ENCODE data around the gene XRN1.
"Not testable (repeated sequence)": the region's sequence is repeated elsewhere in the genome, so short reads cannot be mapped to it uniquely, and the experiment has no call there.

The XRN1 gene

DNA sequence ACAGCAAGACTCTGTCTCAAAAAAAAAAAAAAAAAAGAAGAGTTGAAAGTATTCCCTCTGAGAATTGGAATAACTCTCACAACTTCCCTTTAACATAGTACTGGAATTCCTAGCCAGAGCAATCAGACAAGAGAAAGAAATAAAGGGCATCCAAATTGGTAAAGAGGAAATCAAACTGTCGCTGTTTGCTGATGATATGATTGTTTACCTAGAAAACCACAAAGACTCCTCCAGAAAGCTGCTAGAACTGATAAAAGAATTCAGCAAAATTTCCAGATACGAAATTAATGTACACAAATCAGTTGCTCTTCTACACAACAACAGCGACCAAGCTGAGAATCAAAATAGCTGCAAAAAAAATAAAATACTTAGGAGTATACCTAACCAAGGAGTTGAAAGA lies 145.0 kb downstream of the XRN1 start:
- H2AFZ ChIP-seq (ENCODE audit: low read length); H2BK12ac ChIP-seq (ENCODE audit: low read length); H2BK5ac ChIP-seq (ENCODE audit: low read length); H3K4ac ChIP-seq (ENCODE audit: low read length); H4K91ac ChIP-seq (ENCODE audit: low read depth, low read length, poor library complexity); H3K4me3 ChIP-seq (ENCODE audit: low read length in 2 of 2); H2AK5ac ChIP-seq (ENCODE audit: low read depth, low read length); H3K27me3 ChIP-seq (ENCODE audit: control insufficient read depth in 3 of 3, insufficient read depth in 3 of 3, low read depth in 1 of 3, low read length in 3 of 3); H3K36me3 ChIP-seq (replicated peaks in 1 of 2; ENCODE audit: control insufficient read depth in 2 of 2, insufficient read depth in 2 of 2, low read length in 2 of 2); H2BK120ac ChIP-seq (ENCODE audit: low read depth, low read length); H4K8ac ChIP-seq (ENCODE audit: low read depth, low read length); H3K23ac ChIP-seq (ENCODE audit: low read depth, low read length, poor library complexity); H2BK15ac ChIP-seq (ENCODE audit: low read length); H3K18ac ChIP-seq (ENCODE audit: low read length); H3K4me2 ChIP-seq (ENCODE audit: insufficient read depth, low read length, poor library complexity, severe bottlenecking); H3K4me1 ChIP-seq (ENCODE audit: control insufficient read depth in 2 of 2, insufficient read depth in 1 of 2, low read depth in 1 of 2, low read length in 2 of 2); H3K14ac ChIP-seq (ENCODE audit: low read length); DNase-seq (ENCODE audit: low spot score); H3K27ac ChIP-seq (replicated peaks; ENCODE audit: low read length); H3K9ac ChIP-seq (ENCODE audit: low read depth, low read length, poor library complexity); H3K79me1 ChIP-seq (ENCODE audit: low read depth, low read length); H3K9me3 ChIP-seq (replicated peaks in 1 of 2; ENCODE audit: control insufficient read depth in 2 of 2, insufficient read depth in 1 of 2, low read depth in 1 of 2, low read length in 2 of 2): not testable (repeated sequence)
- no CpG with 5 or more reads among the region's 3 CpGs for WGBS, 2 donors (ENCODE audit: extremely low coverage in 2 of 2, insufficient read length in 2 of 2, insufficient replicate concordance in 1 of 2)

DNA sequence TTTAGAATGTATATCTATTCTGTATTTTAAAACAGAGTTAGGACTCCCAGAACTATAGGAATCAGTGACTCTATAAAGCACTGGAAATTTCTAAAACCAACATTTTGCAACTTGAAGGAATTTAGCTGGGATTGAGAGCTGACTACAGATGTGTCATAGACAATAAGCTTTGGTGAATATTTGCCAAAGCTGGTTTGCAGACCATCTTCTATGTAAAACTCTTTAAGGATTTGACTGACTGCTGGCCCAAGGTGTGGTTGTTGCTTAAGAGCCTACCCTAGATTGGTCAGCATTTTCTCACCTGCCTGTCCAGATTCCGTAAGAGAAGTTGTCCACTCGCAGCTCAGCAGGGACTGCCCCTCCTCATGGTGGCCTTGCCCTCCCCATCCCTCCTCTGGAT lies 149.2 kb downstream of the XRN1 start:
- no peak overlapping the region for H3K9ac ChIP-seq (ENCODE audit: low read depth, low read length, poor library complexity)

DNA sequence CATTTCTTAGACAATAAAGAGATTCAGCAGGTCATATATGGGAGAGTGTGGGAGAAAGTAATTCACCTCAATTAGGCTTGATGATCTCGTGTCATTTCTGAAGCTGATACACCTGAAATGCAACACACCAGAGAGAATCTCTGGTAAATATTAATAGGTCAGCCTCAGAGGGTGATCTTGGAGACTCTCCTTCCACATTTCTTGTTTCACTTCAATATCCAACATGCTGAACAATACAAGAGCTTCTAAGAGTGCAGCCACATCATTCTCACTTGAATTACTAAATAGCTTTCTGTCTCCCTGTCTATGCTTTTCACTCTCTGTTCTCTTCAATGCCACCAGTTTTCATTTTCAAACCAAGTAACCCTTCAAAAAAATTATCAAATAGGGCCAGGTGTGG lies 151.3 kb downstream of the XRN1 start:
- Histone ChIP-seq H3K27me3 (ENCODE audit: control insufficient read depth in 3 of 3, insufficient read depth in 3 of 3, low read depth in 1 of 3, low read length in 3 of 3) (no peaks in the 10 kb centered on the region), H3K14ac (ENCODE audit: low read length) (no peak overlapping the region), H4K91ac (ENCODE audit: low read depth, low read length, poor library complexity) (no peak overlapping the region), H3K9ac (ENCODE audit: low read depth, low read length, poor library complexity) (no peak overlapping the region), H2BK5ac (ENCODE audit: low read length) (no peak overlapping the region), H3K9me3 (replicated peaks in 1 of 2; ENCODE audit: control insufficient read depth in 2 of 2, insufficient read depth in 1 of 2, low read depth in 1 of 2, low read length in 2 of 2) (no peaks in the 10 kb centered on the region), H2BK15ac (ENCODE audit: low read length) (no peak overlapping the region), H3K4me3 (ENCODE audit: low read length in 2 of 2) (no peak overlapping the region), H2AFZ (ENCODE audit: low read length) (no peak overlapping the region), H3K79me1 (ENCODE audit: low read depth, low read length) (no peaks in the 10 kb centered on the region), H3K27ac (replicated peaks; ENCODE audit: low read length) (no peak overlapping the region), H3K36me3 (replicated peaks in 1 of 2; ENCODE audit: control insufficient read depth in 2 of 2, insufficient read depth in 2 of 2, low read length in 2 of 2) (no peaks in the 10 kb centered on the region), H3K4me2 (ENCODE audit: insufficient read depth, low read length, poor library complexity, severe bottlenecking) (no peak overlapping the region), H3K4ac (ENCODE audit: low read length) (no peak overlapping the region), H3K23ac (ENCODE audit: low read depth, low read length, poor library complexity) (no peak overlapping the region), H4K8ac (ENCODE audit: low read depth, low read length) (no peak overlapping the region), H3K4me1 (ENCODE audit: control insufficient read depth in 2 of 2, insufficient read depth in 1 of 2, low read depth in 1 of 2, low read length in 2 of 2) (no peaks in the 10 kb centered on the region), H2BK12ac (ENCODE audit: low read length) (no peak overlapping the region), H3K18ac (ENCODE audit: low read length) (no peak overlapping the region), H2AK5ac (ENCODE audit: low read depth, low read length) (no peak overlapping the region), H2BK120ac (ENCODE audit: low read depth, low read length) (no peak overlapping the region)
- DNase-seq (ENCODE audit: low spot score): no peak
- WGBS, 2 donors (ENCODE audit: extremely low coverage in 2 of 2, insufficient read length in 2 of 2, insufficient replicate concordance in 1 of 2): no CpG with 5 or more reads among the region's 1 CpG

More for the DNA sequence above, 149.2 kb downstream of the XRN1 start:
- Histone ChIP-seq H3K18ac (ENCODE audit: low read length) (no peak overlapping the region), H3K27me3 (ENCODE audit: control insufficient read depth in 3 of 3, insufficient read depth in 3 of 3, low read depth in 1 of 3, low read length in 3 of 3) (no peaks in the 10 kb centered on the region), H4K91ac (ENCODE audit: low read depth, low read length, poor library complexity) (no peak overlapping the region), H2BK12ac (ENCODE audit: low read length) (no peak overlapping the region), H2BK15ac (ENCODE audit: low read length) (no peak overlapping the region), H3K14ac (ENCODE audit: low read length) (no peak overlapping the region), H3K9me3 (replicated peaks in 1 of 2; ENCODE audit: control insufficient read depth in 2 of 2, insufficient read depth in 1 of 2, low read depth in 1 of 2, low read length in 2 of 2) (no peaks in the 10 kb centered on the region), H3K36me3 (replicated peaks in 1 of 2; ENCODE audit: control insufficient read depth in 2 of 2, insufficient read depth in 2 of 2, low read length in 2 of 2) (no peaks in the 10 kb centered on the region), H3K4me3 (ENCODE audit: low read length in 2 of 2) (no peak overlapping the region), H2BK5ac (ENCODE audit: low read length) (no peak overlapping the region), H3K79me1 (ENCODE audit: low read depth, low read length) (no peaks in the 10 kb centered on the region), H3K23ac (ENCODE audit: low read depth, low read length, poor library complexity) (no peak overlapping the region), H3K27ac (replicated peaks; ENCODE audit: low read length) (no peak overlapping the region), H2AFZ (ENCODE audit: low read length) (no peak overlapping the region), H2AK5ac (ENCODE audit: low read depth, low read length) (no peak overlapping the region), H2BK120ac (ENCODE audit: low read depth, low read length) (no peak overlapping the region), H3K4me1 (ENCODE audit: control insufficient read depth in 2 of 2, insufficient read depth in 1 of 2, low read depth in 1 of 2, low read length in 2 of 2) (no peaks in the 10 kb centered on the region), H3K4me2 (ENCODE audit: insufficient read depth, low read length, poor library complexity, severe bottlenecking) (no peak overlapping the region), H4K8ac (ENCODE audit: low read depth, low read length) (no peak overlapping the region), H3K4ac (ENCODE audit: low read length) (no peak overlapping the region)
- WGBS, 2 donors (ENCODE audit: extremely low coverage in 2 of 2, insufficient read length in 2 of 2, insufficient replicate concordance in 1 of 2): no CpG with 5 or more reads among the region's 2 CpGs
- no peak for DNase-seq (ENCODE audit: low spot score)

DNA sequence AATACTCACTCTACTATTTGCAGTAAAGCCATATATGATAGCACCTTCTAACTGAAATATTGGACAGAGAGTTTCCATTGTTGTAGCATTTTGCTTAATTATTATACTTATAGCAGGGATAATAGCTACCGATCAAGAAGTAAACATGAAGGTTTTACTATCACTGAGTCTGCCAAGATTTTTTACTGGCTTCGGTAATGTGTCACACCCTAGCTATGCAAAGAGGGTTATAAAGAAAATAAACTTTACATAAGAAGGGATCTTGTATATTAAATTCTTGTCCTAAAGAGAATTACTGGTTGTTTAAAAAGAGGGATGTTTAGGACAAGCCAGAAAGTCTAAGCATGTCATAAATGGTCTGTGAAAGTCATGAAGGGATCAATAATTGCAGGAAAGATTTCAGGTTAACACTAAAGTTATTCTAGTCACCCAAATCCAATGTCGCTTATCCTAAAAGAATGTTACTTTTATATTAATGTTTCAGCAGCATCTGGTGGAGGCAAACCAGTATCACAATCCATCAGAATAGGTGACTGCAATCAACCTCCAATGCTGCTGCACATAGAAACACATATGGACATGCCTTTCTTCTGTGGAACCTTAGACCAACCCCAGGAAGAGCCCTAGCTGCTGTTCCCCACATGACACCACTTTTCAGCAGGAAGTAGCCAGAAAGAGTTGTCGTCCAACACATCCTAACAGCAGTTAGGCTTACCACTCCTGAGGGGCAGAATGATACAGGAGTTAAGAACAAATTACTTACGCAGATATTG lies 159.8 kb downstream of the XRN1 start:
- H3K4me3 ChIP-seq (ENCODE audit: low read length in 2 of 2): no peak overlapping the region
- H3K27ac ChIP-seq (replicated peaks; ENCODE audit: low read length): no peak overlapping the region
- H2BK12ac ChIP-seq (ENCODE audit: low read length): no peak overlapping the region
- no peak overlapping the region for H2BK15ac ChIP-seq (ENCODE audit: low read length)
- H2BK5ac ChIP-seq (ENCODE audit: low read length): no peak overlapping the region
- peaks cover 7 to 30% of the 10 kb centered on the region in 2 donors for H3K9me3 ChIP-seq (replicated peaks in 1 of 2; ENCODE audit: control insufficient read depth in 2 of 2, insufficient read depth in 1 of 2, low read depth in 1 of 2, low read length in 2 of 2)
- peaks cover 0 to 2% (median 0%) of the 10 kb centered on the region in 3 experiments for H3K27me3 ChIP-seq (ENCODE audit: control insufficient read depth in 3 of 3, insufficient read depth in 3 of 3, low read depth in 1 of 3, low read length in 3 of 3)
- H3K4me1 ChIP-seq (ENCODE audit: control insufficient read depth in 2 of 2, insufficient read depth in 1 of 2, low read depth in 1 of 2, low read length in 2 of 2): no peaks in the 10 kb centered on the region
- peak; percentile 9 for DNase-seq (ENCODE audit: low spot score)
- no CpG with 5 or more reads among the region's 5 CpGs for WGBS, 2 donors (ENCODE audit: extremely low coverage in 2 of 2, insufficient read length in 2 of 2, insufficient replicate concordance in 1 of 2)
- no peak overlapping the region for H3K14ac ChIP-seq (ENCODE audit: low read length)
- H3K4me2 ChIP-seq (ENCODE audit: insufficient read depth, low read length, poor library complexity, severe bottlenecking): no peak overlapping the region
- H2AFZ ChIP-seq (ENCODE audit: low read length): no peak overlapping the region
- H2AK5ac ChIP-seq (ENCODE audit: low read depth, low read length): no peak overlapping the region
- H3K4ac ChIP-seq (ENCODE audit: low read length): no peak overlapping the region
- no peak overlapping the region for H2BK120ac ChIP-seq (ENCODE audit: low read depth, low read length)
- H3K79me1 ChIP-seq (ENCODE audit: low read depth, low read length): no peaks in the 10 kb centered on the region
- H4K8ac ChIP-seq (ENCODE audit: low read depth, low read length): no peak overlapping the region
- H4K91ac ChIP-seq (ENCODE audit: low read depth, low read length, poor library complexity): no peak overlapping the region
- H3K9ac ChIP-seq (ENCODE audit: low read depth, low read length, poor library complexity): no peak overlapping the region
- H3K18ac ChIP-seq (ENCODE audit: low read length): no peak overlapping the region
- H3K23ac ChIP-seq (ENCODE audit: low read depth, low read length, poor library complexity): no peak overlapping the region
- no peaks in the 10 kb centered on the region for H3K36me3 ChIP-seq (replicated peaks in 1 of 2; ENCODE audit: control insufficient read depth in 2 of 2, insufficient read depth in 2 of 2, low read length in 2 of 2)

Measured in neuronal stem cell (in vitro differentiated cells).